ENCODE data around the gene SFXN1.

Gene SFXN1

DNA sequence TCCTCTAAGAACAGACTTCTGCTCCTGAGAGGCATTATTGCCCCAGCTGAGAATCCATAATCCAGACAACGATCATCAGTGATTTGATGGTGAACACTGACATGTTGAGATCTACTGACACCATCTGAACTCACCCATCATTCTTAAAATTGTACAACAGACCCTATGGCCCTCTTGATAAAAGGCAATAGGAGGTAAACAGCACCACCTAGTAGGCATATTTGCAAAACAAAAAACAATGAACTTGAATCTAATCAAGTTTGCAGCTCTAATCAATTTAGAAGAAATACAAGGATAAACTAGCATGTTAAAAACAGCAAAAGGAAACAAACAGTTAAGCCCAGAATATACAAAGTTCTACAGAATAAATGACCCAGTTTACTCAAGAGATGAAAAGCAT, 89.6 kb downstream of the SFXN1 start:
- in situ Hi-C loops (cut with HindIII; ENCODE audit: low sequenced_read_pairs): no loop called here

DNA sequence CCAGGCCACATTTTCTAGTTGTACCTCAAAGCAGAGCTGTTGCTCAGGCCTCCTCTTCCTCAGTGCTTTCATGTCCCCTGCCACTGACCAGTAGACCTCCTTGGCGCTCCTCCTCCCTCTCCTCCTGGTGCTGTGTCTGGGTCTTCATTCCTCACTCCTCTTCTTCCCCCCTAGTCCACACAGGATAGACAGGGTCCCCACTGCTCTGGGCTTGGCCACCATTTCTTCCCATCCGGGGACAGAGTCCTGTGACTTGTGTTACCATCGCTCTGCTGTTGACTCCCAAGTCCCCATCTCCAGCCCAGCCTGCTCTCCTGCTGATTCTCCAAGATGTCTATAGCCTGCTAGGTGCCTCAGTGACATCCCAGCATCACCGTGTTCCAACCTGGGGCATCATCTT, 91.3 kb downstream of the SFXN1 start:
- in situ Hi-C loops (cut with HindIII; ENCODE audit: low sequenced_read_pairs): no loop called here

DNA sequence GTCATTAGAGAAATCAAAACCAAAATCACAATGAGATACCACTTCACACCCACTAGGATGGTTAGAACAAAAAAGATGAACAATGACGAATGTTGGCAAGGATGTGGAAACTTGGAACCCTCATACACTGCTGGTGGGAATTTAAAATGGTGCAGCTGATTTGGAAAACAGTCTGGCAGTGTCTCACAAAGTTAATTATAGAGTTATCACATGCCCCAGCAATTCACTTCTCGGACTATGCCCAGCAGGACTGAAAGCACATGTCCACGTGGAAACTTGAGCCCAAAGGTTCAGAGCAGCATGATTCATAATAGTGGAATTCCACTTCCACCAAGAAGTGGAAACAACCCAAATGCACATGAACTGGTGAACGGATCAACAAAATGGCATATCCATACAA, 94.5 kb downstream of the SFXN1 start:
- in situ Hi-C loops (cut with HindIII; ENCODE audit: low sequenced_read_pairs): no loop called here

DNA sequence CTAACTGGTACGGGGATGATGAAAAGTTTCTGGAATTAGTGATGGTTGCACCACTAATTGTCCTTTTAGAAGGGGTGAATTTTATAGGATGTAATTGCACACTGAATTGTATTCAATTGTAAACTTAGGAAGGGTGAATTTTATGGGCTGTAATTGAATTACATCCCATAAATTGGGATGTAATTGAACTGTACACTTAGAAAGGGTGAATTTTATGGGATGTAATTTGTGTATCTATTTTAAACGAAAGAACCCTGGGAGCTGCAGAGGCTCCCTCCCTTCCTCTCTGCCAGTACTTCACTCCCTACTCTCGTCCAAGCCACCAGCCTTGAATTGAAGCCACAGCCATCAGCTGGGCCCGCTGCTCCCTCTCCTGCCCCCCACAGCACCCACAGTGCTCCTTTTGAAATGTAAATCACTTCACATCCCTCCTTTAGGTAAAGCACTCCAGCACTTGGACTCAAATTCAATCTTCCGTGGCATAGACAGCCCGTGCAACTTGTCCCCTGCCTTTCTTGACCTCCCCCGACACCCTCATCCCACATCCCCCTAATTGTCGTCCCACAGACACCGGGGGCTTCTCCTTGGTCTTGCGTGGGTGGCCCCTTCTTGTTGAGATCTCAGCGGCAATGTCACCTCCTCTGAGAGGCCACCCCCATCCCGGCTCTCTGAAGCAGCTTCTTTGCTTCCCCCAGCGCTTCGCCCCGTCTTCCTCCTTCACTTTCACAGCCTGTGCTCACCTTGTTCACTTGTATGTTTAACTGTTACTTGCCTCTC, 95.3 kb downstream of the SFXN1 start:
- in situ Hi-C loops (cut with HindIII; ENCODE audit: low sequenced_read_pairs): no loop called here

DNA sequence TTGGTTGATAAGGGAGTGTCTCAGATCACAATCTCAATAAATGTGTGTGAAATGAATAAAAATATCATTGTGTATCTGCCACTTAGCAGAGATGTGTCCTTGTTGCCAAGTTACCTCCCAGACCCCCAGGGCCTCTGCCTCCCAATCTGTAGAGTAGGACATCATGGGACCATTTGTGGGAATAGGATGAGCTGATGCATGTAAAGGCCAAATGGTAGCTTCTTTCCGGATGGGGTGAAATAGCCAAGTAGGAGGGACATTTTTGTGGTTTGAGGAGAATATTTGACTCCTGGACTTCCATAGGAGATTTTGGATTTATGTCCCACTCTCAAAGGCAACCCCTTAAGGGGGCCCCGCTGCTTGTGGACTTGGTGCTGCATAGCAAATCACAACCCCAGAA, 96.9 kb downstream of the SFXN1 start:
- in situ Hi-C loops (cut with HindIII; ENCODE audit: low sequenced_read_pairs): loop anchor here (5.0 kb wide), 1 partner anchor 37 kb away; no protein-coding TSS in a partner anchor

DNA sequence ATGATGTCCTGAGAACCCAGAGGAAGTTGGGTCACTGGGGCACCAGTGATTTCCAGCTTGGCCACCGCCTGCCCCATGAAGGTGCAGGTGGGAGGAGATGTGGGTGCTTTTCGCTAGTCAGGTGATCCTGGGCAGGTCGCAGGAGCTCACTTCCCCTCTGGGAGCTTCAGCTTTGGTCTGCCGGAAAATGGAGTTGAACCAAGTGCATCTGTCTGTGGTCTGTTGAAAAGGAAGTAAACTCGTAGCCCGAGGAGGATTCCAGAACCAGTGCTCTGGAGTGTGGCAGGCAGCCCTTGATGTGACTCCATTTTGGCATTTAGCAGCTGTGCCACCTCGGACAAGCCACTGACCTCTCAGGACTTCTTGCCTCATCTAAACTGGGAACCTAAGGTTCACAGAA, 97.7 kb downstream of the SFXN1 start:
- in situ Hi-C loops (cut with HindIII; ENCODE audit: low sequenced_read_pairs): loop anchor here (5.0 kb wide), 1 partner anchor 36 kb away; no protein-coding TSS in a partner anchor

DNA sequence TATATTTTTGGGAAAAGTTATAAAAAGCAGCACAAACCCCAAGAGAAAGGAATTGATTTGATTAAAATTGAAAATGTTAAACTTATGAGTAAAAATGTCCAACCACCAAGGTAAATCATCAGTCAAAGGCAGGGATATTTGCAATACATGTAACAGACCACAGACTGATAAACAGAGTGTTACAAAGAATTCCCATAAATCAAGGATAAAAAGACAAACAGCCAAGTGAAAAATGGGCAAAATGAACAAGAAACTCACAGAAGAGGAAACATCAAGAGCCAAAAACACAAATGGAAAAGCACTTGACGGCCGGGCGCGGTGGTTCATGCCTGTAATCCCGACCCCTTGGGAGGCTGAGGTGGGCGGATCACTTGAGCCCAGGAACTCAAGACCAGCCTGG, 98.2 kb downstream of the SFXN1 start:
- in situ Hi-C loops (cut with HindIII; ENCODE audit: low sequenced_read_pairs): loop anchor here (5.0 kb wide), 1 partner anchor 36 kb away; no protein-coding TSS in a partner anchor
